ENCODE data around the gene SPRED2.

- no peak for TF ChIP-seq CTCF (IDR thresholded peaks at IDR 0.05)
- no peak for TF ChIP-seq POLR2A (IDR thresholded peaks at IDR 0.05)
These were observed 63.9 kb downstream of the SPRED2 start for GRCh38 chr2:65368468-65368867.

Measured in testis (tissue), 2 donors.